GM21786 (cell line): ENCODE data around the gene KIF11.
"Not testable (repeated sequence)": the region's sequence is repeated elsewhere in the genome, so short reads cannot be mapped to it uniquely, and the experiment has no call there.

ENCODE experiments used
- ATAC-seq: cut with Tn5 transposase; IDR thresholded peaks from one replicate; pipeline ENCODE4 v1.9.1; 2021; ENCODE audit not compliant: unreplicated experiment

Gene KIF11

DNA sequence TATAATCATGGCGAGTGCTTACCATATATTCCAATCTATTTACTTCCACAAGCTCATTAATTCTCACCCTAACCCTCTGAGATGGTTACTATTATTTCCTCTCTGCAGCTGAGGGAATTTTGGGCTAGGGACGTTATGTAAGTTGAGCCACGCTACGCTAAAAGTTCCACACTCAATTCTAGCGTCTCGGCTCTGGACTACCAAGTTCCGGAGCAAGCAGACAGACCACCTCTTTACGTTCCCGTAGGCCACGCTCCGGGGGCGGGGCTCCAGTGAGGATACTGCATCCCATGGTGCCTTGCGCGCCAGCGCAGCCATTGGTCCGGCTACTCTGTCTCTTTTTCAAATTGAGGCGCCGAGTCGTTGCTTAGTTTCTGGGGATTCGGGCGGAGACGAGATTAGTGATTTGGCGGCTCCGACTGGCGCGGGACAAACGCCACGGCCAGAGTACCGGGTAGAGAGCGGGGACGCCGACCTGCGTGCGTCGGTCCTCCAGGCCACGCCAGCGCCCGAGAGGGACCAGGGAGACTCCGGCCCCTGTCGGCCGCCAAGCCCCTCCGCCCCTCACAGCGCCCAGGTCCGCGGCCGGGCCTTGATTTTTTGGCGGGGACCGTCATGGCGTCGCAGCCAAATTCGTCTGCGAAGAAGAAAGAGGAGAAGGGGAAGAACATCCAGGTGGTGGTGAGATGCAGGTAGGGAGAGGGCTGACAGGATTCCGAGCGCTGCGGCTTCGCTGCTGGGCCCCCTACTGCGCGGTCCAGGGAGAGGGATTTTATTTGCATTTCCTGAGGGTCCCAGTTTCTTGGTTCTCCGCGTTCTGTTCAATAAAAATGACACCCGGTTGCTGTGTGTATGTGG is at the start of gene KIF11:
Gene KIF11, plus strand, starts transcription at position 370 of the 858 bp plus-strand sequence. Its CDS starts 246 bp downstream, at position 616.
- ATAC-seq = peak; percentile 75

DNA sequence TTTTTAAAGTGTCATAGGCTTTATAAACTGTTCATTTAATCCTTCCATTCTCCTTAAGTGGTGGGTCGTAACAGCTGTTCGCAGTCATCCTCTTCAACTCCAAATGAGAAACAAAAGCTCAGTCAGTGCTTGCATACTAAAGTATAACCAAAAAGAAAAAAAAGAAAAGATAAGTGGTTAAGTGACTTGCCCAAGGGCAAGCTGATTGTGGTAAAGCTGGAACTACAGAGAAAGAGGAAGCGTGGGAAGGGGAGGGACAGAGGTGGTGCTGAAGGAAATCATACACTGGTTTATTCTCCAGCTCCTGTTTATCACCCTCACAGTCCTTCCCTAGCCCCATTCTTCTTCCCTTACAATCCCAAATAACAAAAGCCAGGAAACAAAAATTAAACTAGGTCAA is 48.6 kb upstream of the KIF11 start:
- ATAC-seq = peak; percentile 64

DNA sequence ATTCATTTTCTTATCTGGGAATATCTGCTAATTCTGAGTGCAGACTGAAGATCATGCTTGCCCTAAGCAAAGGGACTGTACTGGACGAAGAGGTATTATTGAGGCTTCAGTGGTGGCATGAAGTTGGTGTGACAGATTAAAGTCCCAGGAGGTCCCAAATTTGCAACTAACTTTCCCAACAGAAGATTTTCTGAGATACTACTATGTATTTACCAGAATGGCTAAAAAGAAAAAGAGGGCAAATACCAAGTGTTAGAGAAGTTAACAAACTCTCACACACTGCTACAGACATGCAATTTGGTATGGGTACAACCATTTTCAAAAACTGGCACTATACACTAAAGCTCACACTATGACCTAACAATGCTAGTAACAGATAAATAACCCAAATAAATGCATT is 47.4 kb upstream of the KIF11 start:
- ATAC-seq = no peak

DNA sequence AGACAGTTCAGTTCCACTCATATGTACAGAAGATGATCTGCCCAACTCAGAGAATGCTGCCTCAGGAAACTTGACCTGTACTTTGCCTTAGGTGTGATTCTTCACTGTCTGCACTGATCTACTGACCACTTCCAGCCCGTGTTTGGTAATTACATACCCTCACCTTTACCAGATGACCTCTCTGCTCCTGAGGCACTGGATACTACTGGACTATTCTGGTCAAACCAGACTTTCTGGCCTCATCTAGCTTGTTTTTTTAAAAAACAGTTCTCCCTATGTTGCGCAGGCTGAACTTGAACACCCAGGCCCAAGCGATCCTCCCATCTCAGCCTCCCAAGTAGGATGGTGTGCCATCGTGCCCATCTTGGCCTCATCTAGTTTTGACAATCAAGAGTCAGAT is 45.3 kb upstream of the KIF11 start:
- ATAC-seq = no peak

DNA sequence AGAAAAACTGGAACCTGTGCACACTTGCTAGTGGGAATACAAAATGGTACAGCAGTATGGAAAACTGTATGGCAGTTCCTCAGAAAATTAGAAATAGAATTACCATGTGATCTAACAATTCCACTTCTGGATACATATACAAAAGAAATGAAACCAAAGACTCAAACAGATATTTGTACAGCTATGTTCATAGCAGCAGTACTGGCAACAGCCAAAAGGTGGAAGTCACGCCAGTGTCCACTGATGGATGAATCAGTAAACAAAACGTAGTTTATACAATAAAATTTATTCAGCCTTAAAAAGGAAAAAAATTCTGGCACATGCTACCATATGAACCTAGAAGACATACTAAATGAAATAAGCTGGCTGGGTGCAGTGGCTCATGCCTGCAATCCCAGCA is 42.0 kb upstream of the KIF11 start:
- no peak for ATAC-seq

DNA sequence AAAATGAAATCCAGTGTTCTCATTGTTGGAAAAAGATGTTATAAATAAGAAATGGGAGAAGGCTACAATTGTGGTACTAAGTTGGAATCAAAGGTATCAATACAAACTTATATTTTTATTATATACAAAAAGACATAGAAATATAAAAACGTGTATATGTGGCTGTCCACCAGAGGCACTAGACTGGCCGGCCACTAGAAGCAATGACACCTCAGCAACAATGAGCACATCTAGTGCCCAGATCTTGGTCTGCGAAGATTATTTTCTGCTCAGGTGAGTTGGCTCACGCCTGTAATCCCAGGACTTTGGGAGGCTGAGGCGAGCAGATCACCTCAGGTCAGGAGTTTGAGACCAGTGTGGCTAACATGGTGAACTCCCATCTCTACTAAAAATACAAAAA is 40.6 kb upstream of the KIF11 start:
- no peak for ATAC-seq

DNA sequence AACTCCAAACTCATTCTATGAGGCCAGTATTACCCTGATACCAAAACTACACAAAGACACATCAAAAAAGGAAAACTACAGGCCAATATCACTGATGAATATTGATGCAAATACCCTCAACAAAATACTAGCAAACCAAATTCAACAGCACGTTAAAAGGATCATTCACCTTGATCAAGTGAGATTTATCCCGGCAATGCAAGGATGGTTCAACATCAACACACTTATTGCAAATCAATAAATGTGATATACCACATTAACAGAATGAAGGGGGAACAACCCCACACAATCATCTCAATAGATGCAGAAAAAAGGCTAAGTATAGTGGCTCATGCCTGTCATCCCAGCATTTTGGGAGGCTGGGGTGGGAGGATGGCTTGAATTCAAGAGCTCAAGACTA is 39.0 kb upstream of the KIF11 start:
- no peak for ATAC-seq

DNA sequence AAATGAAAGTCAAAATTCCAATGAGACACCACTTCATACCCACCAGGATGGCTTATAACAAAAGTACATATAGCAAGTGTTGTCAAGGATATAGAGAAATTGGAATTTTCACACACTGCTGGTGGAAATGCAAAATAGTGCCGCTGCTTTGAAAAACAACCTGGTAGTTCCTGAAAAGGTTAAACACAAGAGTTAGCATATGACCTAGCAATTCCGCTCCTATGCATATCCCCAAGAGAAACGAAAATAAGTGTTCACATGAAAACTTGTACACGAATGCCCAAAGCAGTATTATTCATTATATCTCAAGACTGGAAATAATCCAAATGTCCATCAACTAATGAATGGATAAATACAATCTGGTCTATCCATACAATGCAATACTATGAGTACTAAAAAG is 33.9 kb upstream of the KIF11 start:
- ATAC-seq = no peak

DNA sequence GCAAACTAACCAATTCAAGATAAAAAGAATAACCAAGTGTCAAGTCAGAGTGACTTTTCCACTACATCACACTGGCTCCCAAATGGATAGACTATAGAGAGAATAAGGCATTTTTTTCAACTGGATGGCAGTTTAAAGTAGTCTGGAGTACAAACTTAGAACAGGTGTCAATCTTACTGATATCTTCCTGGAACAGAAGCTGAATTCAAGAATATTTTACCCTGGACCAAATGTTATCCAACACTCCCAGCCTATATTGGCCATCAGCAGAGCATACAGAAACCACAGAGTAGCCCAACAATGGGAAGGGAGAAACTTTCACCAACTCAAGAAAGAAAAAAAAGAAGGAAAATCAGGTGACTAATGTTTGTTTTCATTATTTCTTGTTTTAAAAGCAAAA is 30.5 kb upstream of the KIF11 start:
- no peak for ATAC-seq

DNA sequence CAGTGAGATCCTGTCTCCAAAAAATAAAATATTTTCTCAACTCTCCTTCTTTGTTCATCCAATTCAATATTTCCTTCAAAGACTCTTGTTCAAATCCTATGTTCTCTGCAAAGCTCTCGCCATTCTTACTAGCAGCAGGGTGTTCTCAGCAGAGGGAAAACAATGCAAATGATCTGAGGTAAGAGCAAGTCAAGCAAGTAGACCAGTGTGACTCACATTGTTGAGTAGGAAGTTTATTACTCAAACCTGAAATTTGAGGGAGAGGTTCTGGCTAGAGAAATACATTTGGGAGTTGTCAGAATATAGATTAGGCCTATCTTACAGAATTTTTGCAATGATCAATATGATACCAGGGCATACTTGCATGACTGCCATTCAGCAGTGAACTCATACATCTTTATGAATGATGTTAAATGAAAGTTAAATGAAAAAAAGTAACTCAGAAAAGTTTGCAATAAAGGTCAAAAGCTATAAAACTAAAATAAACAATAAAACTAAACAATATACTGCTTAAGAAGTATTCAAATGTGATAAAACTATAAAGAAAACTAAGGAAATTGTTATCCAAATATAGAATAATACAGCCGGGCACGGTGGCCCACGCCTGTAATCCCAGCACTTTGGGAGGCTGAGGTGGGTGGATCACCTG is 24.9 kb upstream of the KIF11 start:
- no peak for ATAC-seq

DNA sequence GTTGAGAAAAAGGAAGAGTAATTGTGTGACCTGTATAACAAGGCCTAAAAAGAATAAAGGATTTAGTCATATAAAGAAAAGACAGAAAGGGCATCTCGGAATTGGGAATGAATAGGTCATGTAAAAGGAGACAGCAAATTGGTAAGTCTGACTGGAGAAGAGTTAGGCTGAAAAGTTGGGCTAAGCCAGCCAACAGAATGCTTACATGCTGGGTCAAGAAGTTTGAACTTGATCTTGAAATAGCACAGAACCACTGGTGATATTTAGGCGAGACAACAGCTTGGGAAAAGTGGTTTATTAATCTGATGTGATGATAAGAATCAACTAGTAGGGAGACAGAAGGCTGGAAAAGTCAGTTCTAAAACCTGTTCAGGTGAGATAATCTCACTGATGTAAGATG is 23.9 kb upstream of the KIF11 start:
- ATAC-seq = no peak

DNA sequence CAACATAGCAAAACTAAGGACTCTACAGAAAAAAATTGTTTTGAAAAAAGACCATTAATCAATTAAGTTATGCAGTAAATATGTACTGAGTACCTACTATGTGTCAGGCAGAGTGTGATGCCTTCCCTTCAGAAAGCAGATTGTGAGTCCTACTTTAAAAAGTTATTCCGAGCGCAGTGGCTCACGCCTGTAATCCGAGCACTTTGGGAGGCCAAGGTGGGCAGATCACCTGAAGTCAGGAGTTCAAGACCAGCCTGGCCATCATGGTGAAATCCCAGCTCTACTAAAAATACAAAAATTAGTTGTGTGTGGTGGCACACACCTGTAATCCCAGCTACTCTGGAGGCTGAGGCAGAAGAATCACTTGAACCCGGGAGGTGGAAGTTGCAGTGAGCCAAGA is 23.3 kb upstream of the KIF11 start:
- not testable (repeated sequence) for ATAC-seq

DNA sequence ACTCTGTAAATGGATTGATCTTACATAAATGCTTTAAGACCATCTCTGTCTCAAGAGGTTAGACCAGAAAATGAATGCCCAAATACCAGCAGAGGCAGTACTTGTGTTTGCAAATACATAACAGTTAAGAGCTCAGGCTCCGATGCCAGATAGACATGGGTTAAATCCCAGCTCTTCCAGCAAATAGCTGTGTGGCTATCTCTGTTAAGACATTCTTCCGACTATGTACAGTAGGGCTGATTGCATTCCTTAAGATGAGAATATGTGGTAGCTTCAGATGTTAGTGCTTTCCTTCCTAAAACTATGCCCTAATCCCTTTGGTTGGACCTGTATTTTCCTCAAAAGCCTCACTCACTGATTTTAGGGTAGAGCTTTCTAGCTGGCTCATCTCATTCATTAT is 21.3 kb upstream of the KIF11 start:
- ATAC-seq = no peak

DNA sequence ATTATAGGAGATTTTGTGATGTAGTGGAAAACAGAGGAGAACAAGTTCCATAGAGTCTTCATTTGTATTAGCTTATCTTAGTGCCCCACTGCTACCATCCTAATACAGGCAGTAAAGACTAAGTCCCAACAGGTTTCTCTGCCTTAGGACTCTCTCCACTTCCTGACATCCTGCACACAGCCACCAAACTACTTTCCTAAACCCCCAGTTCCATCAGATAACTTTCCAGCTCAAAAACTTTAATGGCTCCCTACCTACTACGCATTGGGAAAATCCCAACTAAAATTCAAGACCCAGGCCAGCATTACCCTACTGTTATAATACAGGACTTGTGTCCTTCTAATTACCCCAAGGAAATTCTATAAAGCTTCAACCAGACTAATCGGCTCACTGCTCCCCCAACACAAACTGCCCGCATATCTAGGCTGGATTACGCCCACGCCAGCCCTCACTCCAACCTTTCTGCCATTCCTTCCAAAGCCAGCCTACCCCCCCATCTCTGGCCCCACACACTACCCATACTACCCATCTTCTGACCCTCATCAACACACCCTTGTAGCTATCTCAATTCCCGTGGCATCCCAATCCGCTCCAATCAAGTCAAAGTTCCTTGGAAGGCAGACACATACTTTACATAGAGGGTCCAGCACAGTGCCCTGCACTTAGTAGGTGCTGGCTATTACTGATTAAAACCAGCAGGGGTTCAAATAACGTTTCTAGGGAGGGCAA is 20.4 kb upstream of the KIF11 start:
- no peak for ATAC-seq

DNA sequence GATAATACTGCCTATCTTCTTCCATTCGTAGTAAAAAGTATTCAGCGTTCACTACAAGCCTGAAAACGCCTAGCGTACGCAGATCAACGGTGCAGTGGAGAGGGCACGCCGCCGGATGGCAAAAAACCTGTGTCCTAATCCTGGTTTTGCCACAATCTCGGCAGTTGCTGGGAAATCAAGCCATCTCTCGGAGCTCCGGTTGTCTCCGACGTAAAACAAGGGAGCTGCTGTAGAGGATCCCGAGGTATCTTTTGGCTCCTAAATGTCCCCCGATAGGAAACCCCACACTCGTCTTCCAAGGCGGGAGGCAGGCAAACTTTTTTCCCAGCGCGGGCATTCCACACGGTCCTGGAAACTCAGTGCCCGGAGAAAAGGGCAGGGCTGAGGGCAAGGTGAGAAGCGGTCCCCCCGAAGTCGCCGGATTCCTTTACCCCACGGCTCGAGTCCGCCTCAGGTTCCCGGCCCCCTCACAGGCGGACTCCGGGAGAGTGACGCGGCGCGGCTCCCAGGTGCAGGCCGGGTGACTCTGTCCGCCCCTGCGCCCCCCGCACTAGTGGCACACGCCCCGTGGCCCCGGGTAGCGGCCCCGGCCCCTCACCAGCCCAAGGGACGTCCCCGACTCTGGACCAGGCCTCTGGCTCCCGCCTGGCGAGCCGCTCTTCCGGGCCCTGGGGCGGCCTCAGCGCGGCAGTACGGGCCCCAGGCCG is 19.7 kb upstream of the KIF11 start:
- no peak for ATAC-seq

DNA sequence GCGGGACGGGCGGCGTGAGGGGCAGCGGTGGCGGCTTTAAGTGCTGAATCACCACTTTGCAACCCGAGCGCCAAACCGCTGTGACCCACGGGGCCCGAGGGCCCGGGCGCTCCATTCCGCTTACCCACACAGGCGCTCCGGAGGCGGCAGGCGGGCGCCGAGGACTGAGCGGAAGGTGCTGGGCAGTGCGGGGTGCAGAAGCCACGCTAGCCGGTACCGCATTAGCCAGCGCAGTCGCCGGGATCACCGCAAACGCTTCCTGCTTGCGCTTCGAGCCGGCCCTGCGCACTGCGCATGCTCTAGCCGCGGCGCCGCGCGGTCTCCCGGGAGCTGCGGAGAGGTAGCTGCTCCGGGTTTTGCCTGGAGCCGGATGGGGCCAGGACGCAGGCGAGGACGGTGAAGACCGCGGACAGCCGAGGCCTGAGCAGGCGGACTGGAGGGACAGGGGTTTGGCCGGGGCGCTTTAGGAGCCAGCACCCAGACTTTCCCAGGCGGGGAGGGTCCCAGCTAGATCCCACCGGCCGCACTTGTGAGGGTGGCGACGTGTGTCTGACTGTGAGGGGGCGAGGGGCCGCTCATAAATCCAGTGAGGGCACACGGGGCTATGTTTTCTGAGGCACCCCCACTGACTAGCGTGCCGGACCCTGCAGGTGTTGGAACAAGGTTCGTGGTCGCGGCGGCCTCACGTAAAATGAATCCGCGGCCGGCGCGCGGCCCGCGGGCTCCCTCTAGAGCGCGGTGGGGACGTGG is 19.0 kb upstream of the KIF11 start, which contains the start of gene IDE:
Gene IDE, minus strand, starts transcription at position 296 of the 750 bp plus-strand sequence. Its CDS starts 74 bp downstream, at position 222.
- peak; percentile 68 for ATAC-seq

DNA sequence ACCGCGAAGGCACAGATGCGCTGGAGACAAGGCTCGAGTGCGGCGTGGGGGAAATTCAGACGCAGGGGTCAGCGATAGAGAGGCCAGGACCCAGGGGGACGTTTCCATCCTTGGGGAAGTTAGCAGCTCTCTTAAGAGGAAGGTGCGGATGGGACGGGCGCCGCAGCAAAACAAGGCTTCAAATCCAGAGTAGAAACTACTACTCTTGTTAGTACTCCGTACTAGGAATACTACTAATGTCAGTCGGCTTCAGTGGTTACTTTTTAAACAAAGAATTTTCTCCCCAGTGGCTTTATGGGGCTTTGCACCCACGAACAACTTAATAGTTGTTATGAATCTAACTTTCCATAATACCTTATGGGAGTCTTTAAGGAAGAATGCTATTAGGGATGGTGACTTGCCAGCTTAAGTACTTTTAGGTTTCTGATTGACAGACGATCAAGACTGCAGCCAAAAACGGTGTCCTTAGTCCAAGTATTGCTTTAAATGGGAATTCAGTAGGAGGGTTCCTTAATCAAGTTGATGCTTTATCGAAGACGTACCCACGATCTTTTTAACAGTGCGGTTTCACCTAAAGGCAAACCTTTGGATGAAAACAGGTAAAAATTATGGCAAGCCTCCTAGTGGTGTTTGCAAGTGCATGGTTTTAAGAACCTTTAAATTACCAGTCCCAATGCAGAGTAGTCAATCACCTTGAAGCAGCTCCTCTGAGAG is 18.2 kb upstream of the KIF11 start:
- ATAC-seq = peak; percentile 8

DNA sequence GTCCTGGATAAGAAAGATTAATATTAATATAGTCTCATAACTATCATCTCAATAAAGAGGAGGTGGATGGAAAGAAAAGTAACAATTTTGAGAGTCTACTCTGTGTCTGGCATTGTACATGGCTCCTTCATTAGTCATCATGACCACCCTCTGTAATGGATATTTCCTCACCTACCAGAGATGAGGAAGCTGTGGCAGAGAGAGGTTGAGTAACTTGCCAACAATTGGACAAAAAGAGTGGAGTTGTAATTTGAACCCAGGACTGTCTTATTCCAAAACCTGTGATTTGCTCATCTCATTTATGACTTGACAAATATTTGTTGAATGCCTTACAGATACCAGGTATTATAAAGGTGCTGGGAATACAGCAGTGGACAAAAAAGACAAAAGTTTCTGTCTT is 17.0 kb upstream of the KIF11 start:
- no peak for ATAC-seq

DNA sequence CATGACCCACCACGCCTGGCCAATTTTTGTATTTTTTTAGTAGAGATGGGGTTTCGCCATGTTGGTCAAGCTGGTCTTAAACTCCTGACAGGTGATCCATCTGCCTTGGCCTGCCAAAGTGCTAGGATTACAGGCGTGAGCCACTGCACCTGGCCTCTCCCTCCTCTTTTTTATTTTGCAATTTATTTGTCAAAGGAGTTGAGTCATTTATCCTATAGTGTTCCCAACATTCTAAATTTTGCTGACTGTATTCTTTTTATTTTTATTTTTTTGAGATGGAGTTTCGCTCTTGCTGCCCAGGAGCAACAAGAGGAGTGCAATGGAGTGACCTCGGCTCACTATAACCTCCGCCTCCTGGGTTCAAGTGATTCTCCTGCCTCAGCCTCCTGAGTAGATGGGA is 10.6 kb upstream of the KIF11 start:
- ATAC-seq = not testable (repeated sequence)
